OCI-LY7 (cell line): Measurements from ENCODE around the gene SMC5.
"Not testable (repeated sequence)": the region's sequence is repeated elsewhere in the genome, so short reads cannot be mapped to it uniquely, and the experiment has no call there.

Experiments
- EZH2phosphoT487 ChIP-seq: fragments of 200-600 bp; sonication (generic); IDR thresholded peaks from 2 replicates; pipeline ENCODE4 v1.6.1; 2018; ENCODE audit warnings: low read depth, borderline replicate concordance, mild to moderate bottlenecking, mixed run types, antibody characterized with exemption, low read length, moderate library complexity, mixed read lengths
- TF ChIP-seq, protein P1 (sequence below): fragments of 200-600 bp; sonication (generic); conservative IDR thresholded peaks from 2 replicates; pipeline ENCODE4 v1.5.1; 2014; ENCODE audit warnings: mild to moderate bottlenecking, antibody characterized with exemption, low read length, moderate library complexity, mixed read lengths

DNA sequence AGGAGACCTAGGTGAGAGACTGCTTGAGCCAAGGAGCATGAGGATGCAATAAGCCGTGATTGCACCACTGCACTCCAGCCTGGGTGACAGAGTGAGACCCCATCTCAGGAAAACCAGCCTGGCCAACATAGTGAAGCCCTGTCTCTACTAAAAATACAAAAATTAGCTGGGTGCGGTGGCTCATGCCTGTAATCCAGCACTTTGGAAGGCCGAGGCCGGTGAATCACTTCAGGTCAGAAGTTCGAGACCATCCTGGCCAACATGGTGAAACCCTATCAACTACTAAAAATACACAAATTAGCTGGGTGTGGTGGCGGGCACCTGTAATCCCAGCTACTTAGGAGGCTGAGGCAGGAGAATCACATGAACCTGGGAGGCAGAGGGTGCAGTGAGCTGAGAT is 142.5 kb downstream of the SMC5 start:
- TF ChIP-seq, protein P1, sequence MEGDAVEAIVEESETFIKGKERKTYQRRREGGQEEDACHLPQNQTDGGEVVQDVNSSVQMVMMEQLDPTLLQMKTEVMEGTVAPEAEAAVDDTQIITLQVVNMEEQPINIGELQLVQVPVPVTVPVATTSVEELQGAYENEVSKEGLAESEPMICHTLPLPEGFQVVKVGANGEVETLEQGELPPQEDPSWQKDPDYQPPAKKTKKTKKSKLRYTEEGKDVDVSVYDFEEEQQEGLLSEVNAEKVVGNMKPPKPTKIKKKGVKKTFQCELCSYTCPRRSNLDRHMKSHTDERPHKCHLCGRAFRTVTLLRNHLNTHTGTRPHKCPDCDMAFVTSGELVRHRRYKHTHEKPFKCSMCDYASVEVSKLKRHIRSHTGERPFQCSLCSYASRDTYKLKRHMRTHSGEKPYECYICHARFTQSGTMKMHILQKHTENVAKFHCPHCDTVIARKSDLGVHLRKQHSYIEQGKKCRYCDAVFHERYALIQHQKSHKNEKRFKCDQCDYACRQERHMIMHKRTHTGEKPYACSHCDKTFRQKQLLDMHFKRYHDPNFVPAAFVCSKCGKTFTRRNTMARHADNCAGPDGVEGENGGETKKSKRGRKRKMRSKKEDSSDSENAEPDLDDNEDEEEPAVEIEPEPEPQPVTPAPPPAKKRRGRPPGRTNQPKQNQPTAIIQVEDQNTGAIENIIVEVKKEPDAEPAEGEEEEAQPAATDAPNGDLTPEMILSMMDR = not testable (repeated sequence)
- TF ChIP-seq EZH2phosphoT487 = not testable (repeated sequence)
